ENCODE results near the gene WWOX. TPM values are rescaled to one million over a fixed set of nuclear protein-coding genes. Genes with fewer than 3 reads are reported as not detected.

The WWOX gene
- total and polyA plus RNA-seq, 3 donors from 2014 or later = 20.6 to 76.7 (median 64.1) TPM

DNA sequence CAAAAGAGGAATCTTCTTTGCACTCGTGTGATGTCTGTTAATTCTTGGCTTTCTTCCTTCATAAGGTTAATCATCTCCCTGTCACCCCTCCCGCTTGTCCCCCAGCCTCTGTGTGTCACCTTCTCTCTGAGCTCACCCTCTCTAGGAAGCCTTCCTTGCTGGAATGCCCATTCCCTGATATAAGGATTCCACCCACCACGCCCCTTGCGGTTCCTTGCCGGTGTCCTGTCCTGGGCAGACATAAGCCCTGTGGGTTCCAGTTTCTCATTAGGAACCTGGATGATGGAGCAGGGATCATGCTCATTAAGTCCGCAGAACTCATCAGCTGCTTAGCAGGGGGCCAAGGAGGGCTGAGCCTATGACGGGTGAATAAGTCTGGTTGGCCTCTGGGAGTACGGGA, 941.8 kb downstream of the WWOX start:
- intact Hi-C loops (cut with DNase I; ENCODE audit: low total_unique reads) = no loop called here
- H3K27ac ChIP-seq = no peak overlapping the region
- H3K9me3 ChIP-seq = no peaks in the 10 kb centered on the region
- no peaks in the 10 kb centered on the region for H3K27me3 ChIP-seq
- no peaks in the 10 kb centered on the region for H3K36me3 ChIP-seq (ENCODE audit: low read depth, missing control alignments)
- no peak overlapping the region for H3K4me3 ChIP-seq
- WGBS, 2 donors = 87 to 88% methylated on average over 8 of the region's 8 CpGs
- H3K4me1 ChIP-seq = peaks cover 7% of the 10 kb centered on the region
- no peak for DNase-seq
- no peak for TF ChIP-seq POLR2A (IDR thresholded peaks at IDR 0.05)
- TF ChIP-seq, protein P1, sequence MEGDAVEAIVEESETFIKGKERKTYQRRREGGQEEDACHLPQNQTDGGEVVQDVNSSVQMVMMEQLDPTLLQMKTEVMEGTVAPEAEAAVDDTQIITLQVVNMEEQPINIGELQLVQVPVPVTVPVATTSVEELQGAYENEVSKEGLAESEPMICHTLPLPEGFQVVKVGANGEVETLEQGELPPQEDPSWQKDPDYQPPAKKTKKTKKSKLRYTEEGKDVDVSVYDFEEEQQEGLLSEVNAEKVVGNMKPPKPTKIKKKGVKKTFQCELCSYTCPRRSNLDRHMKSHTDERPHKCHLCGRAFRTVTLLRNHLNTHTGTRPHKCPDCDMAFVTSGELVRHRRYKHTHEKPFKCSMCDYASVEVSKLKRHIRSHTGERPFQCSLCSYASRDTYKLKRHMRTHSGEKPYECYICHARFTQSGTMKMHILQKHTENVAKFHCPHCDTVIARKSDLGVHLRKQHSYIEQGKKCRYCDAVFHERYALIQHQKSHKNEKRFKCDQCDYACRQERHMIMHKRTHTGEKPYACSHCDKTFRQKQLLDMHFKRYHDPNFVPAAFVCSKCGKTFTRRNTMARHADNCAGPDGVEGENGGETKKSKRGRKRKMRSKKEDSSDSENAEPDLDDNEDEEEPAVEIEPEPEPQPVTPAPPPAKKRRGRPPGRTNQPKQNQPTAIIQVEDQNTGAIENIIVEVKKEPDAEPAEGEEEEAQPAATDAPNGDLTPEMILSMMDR (IDR thresholded peaks at IDR 0.05) = no peak

DNA sequence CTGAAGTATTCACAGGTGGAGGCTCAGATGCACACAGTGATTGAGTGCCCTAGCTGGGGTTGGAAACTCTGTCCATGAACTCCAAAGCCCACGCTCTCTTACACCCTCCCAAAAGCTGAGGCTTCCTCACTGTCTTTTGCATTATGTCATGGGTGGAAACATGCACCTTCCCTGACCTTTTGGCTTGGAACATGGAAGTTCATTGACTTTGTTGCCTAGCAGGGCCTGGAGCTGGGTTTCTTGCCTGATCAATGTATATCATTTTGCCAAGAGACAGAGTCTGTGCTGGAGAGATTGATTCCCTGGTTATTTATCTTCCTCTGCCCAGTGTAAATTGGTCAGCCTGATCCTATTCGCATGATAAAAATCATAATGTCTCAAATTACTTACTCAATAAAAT, 942.7 kb downstream of the WWOX start:
- Histone ChIP-seq H3K27ac (no peak overlapping the region), H3K4me1 (peaks cover 7% of the 10 kb centered on the region), H3K36me3 (ENCODE audit: low read depth, missing control alignments) (no peaks in the 10 kb centered on the region), H3K27me3 (no peaks in the 10 kb centered on the region), H3K4me3 (no peak overlapping the region), H3K9me3 (no peaks in the 10 kb centered on the region)
- 100% methylated on average over 2 of the region's 2 CpGs for WGBS, 2 donors
- no peak for TF ChIP-seq POLR2A (IDR thresholded peaks at IDR 0.05)
- TF ChIP-seq, protein P1 (IDR thresholded peaks at IDR 0.05) = no peak
- DNase-seq = no peak
- intact Hi-C loops (cut with DNase I; ENCODE audit: low total_unique reads) = no loop called here

DNA sequence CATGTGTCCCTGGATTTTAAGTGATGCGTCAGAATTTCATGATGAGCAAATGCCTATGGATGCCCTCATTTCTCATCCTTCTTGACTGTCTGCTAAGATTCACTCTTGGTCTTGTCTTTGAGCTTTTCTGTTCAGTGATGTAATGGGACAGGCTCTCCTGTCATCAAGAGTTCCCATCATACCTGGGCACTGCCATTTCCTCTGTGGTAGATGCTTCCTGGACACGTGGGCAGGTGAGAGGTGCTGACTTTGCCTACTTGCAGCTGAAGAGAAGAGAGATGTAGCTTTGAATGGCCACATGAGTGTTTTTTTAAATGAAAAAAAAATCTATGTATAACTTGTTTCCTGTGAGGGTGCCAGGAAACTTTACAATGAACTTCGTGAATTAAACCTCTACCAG, 943.4 kb downstream of the WWOX start:
- 65 to 70% methylated on average over 3 of the region's 3 CpGs for WGBS, 2 donors
- intact Hi-C loops (cut with DNase I; ENCODE audit: low total_unique reads) = no loop called here
- Histone ChIP-seq H3K4me3 (no peak overlapping the region), H3K27ac (no peak overlapping the region), H3K27me3 (no peaks in the 10 kb centered on the region), H3K36me3 (ENCODE audit: low read depth, missing control alignments) (no peaks in the 10 kb centered on the region), H3K9me3 (no peaks in the 10 kb centered on the region), H3K4me1 (peaks cover 1% of the 10 kb centered on the region)
- TF ChIP-seq, protein P1 (IDR thresholded peaks at IDR 0.05) = no peak
- no peak for TF ChIP-seq POLR2A (IDR thresholded peaks at IDR 0.05)
- DNase-seq = no peak

DNA sequence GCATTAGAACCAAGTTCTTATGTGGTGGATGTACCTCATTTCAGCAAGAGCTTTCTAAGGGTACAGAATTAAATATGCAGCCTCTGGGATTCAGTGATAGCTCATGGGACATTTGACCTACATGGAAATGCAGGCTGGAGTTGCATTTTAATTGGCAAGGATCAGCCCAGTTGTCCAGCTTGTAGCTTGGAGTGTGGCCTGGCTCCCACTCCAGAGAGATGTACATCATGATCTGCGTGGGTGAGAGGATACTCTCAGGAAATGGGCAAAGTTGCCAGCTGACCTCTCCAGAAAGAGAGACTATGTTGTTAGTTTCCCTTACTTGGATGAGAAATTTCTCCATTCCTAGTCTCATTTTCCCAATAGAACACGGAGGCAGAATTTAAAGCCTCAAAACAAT, 945.7 kb downstream of the WWOX start:
- 18 to 29% methylated on average over 2 of the region's 2 CpGs for WGBS, 2 donors
- Histone ChIP-seq H3K36me3 (ENCODE audit: low read depth, missing control alignments) (no peaks in the 10 kb centered on the region), H3K4me1 (no peaks in the 10 kb centered on the region), H3K27me3 (no peaks in the 10 kb centered on the region), H3K27ac (no peak overlapping the region), H3K4me3 (no peak overlapping the region), H3K9me3 (no peaks in the 10 kb centered on the region)
- intact Hi-C loops (cut with DNase I; ENCODE audit: low total_unique reads) = no loop called here
- no peak for DNase-seq
- TF ChIP-seq POLR2A (IDR thresholded peaks at IDR 0.05) = no peak
- TF ChIP-seq, protein P1 (IDR thresholded peaks at IDR 0.05) = no peak

DNA sequence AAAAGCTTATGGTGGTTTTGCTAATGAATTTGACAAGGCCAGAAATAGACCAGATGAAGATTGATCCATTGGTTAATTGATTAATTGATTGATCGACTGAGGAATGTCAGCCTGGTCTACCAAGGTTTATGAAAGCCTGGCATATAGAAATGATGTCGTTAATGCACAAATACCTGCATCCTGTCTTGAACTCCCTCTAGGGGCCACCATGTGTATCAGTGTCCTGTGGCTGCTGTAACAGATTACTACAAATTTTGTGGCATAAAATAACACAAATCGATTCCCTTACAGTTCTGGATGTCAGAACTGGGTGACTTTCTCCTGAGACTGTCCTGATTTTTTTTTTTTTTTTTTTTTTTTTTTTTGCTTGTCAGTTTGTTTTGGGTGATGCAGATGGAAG, 947.9 kb downstream of the WWOX start:
- TF ChIP-seq, protein P1 (IDR thresholded peaks at IDR 0.05) = peak in 1 of 3 experiments; percentile 30
- no peak for TF ChIP-seq POLR2A (IDR thresholded peaks at IDR 0.05)
- H3K9me3 ChIP-seq = no peaks in the 10 kb centered on the region
- intact Hi-C loops (cut with DNase I; ENCODE audit: low total_unique reads) = no loop called here
- no peak overlapping the region for H3K27ac ChIP-seq
- no peak for DNase-seq
- no peaks in the 10 kb centered on the region for H3K27me3 ChIP-seq
- no peaks in the 10 kb centered on the region for H3K4me1 ChIP-seq
- no peak overlapping the region for H3K4me3 ChIP-seq
- no peaks in the 10 kb centered on the region for H3K36me3 ChIP-seq (ENCODE audit: low read depth, missing control alignments)
- WGBS, 2 donors = 88% methylated on average over 3 of the region's 3 CpGs
